GM12875 (cell line): ENCODE results near the gene VSIR.

Experiments used
- H3K4me3 ChIP-seq: one replicate; pipeline ENCODE4 v1.5.1; 2011; ENCODE audit warnings: low read depth, low read length, control low read depth
- TF ChIP-seq, protein P1 (sequence below): IDR thresholded peaks from 2 replicates; pipeline ENCODE4 v1.5.1; 2011; ENCODE audit warnings: low read depth, mild to moderate bottlenecking, control low read depth, inconsistent platforms, low read length, moderate library complexity, borderline replicate concordance; ENCODE audit not compliant: insufficient read depth

The VSIR gene

DNA sequence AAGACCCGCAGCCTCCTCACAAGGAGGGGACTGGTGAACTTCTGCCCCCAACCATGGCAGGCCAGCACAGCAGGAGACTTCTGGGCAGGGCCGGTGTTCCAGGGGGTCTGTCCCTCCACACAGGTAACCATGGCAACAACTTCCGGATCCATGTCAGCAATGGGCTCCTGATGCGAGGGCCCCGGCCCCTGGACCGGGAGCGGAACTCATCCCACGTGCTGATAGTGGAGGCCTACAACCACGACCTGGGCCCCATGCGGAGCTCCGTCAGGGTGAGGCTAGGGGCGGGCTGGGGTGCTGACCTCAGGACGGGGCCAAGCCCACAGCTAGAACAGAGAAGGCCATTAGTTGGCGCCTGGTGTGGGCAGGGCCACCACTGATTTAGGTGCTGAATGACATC is 48.1 kb downstream of the VSIR start:
- H3K4me3 ChIP-seq, result no peak overlapping the region
- TF ChIP-seq, protein P1, sequence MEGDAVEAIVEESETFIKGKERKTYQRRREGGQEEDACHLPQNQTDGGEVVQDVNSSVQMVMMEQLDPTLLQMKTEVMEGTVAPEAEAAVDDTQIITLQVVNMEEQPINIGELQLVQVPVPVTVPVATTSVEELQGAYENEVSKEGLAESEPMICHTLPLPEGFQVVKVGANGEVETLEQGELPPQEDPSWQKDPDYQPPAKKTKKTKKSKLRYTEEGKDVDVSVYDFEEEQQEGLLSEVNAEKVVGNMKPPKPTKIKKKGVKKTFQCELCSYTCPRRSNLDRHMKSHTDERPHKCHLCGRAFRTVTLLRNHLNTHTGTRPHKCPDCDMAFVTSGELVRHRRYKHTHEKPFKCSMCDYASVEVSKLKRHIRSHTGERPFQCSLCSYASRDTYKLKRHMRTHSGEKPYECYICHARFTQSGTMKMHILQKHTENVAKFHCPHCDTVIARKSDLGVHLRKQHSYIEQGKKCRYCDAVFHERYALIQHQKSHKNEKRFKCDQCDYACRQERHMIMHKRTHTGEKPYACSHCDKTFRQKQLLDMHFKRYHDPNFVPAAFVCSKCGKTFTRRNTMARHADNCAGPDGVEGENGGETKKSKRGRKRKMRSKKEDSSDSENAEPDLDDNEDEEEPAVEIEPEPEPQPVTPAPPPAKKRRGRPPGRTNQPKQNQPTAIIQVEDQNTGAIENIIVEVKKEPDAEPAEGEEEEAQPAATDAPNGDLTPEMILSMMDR, result no peak

DNA sequence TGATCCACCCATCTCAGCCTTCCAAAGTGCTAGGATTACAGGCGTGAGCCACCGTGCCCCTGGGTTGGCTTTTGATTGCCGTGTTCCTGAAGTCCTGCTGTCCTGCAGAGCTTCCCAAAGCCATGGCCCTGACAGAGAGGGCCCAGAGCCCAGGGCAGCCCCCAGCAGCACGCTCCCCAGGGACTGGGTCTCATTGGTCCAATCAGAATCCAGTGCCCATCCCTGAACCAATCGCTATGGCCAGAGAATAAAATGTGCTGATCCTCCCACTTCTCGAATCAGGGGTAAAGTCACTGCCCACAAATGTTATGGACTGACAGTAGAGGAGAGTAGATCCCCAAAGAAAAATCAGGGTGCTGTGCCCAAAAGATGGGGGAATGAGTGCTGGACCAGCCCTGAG is 48.8 kb downstream of the VSIR start:
- TF ChIP-seq, protein P1, result no peak

DNA sequence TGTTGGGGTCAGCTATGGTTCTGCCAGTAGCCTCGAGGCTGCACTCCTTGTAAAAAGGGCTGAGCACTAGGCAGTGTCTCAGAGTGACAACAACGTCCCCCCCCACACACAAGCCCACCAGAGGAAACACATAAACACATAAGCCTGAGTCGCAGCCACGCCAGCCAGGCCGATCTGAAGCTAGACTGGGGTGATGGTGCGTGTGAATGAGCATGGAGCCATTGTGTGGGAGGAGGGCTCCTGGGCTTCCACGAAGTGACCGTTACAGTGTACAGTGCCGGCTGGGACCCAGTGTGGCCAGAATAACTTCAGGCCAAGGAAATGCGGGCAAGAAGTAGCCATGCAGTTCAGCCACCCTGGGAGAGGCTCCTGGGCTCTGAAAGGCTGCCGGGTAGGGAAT is 50.0 kb downstream of the VSIR start:
- TF ChIP-seq, protein P1, result no peak
- H3K4me3 ChIP-seq, result no peak overlapping the region

More for the DNA sequence above, 48.8 kb downstream of the VSIR start:
- no peak overlapping the region for H3K4me3 ChIP-seq

DNA sequence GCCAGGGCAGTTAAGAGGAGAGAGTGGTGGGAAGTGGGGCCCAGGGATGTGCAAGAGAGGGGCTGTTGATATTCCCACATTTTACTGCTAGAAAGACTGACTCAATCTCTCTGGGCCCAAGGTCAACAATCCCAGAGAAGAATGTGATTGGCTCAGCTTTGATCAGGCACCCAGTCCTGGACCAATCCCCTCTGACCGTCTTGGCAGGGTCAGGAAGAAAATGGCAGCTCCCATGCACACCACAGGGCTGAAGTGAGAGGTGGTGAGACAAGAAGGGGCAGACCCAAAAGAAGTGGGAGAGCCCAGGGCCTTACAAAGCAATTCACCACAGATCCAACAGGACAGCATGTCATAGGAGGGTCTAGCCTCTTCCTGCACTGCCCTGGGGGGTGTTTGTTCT is 50.5 kb downstream of the VSIR start:
- TF ChIP-seq, protein P1, result no peak
- no peak overlapping the region for H3K4me3 ChIP-seq

DNA sequence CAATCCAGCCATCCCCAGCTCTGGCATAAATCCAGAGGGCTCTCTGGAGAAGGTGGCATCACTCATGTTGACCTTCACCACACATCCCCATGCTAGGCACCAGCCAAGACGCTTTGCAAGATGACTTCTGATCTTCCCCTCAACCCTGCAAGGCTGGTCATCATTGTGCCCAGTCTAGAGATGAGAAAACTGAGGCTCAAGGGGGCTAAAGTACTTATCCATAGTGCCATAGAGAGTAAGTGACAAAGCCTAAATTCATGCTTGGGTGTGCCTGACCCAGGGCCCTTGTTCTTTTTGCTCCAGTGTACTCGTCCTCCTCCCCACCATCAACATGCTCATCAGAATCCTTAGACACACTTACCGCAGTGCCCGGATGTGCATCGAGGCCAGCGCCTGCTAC is 52.0 kb downstream of the VSIR start:
- TF ChIP-seq, protein P1, result no peak
- no peak overlapping the region for H3K4me3 ChIP-seq

DNA sequence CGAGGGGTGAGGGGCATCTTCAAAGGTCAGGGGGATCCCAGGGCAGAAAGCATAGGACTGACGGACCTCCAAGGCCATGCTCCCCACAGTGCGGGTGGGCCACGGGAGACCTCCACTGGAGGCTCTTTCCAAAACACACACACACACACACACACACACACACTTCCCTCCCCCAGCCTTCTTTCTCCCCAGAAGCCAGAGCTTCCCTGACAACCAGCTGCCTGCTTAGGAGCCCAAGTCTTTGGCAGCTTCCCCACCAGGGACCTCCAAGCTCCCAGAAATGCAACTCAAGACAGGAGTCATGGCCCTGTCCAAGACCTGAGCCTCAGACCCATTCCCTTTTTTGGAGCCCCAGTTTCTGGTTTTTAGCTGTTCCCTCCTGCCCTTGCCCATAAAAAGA is 53.0 kb downstream of the VSIR start:
- no peak overlapping the region for H3K4me3 ChIP-seq
- TF ChIP-seq, protein P1, result no peak

DNA sequence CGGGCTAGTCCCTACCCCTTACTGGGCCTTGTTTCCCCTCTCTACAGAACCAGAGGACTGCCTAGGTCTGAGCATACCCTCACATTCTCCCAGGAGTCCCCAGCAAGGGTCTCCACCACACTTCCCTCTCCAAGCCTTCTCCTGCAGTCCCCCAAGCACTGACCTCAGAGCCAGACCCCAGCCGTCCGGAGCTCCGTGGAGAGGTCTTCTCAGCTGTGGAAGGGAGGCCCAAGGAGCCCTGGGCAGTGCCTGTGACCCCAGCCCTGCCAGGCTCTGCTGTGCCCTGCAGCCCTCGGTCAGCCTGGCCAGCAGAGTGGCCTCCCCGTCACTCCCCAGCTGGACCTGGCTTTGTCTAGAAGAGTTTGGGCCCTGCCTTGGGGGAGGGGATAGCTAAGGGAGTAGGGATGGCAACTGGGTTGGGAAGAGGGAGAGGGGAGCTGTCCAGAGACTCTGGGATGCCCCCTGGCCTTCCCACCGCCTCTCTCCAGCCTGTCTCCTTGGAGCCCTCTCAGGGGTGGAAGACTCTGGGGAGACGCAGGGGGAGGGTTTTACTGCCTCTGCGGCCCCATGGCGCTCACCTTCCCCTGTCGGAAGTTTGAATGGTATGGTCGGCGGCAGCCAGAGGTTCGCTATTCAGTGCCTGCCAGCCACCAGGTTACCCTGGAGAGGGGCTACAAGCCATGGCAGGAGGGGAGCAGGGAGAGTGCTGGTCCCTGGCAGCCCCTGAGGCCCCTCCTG is 53.7 kb downstream of the VSIR start, which contains the start of gene C10orf105:
TSS of gene C10orf105 (minus strand) at position 315 of the 738 bp plus-strand sequence. CDS start 3,441 bp downstream, outside the sequence.
- H3K4me3 ChIP-seq, result no peak within 1 kb of the TSS
- TF ChIP-seq, protein P1, result no peak
